Activated CD8-positive, alpha-beta memory T cell treated with anti-CD3 and anti-CD28 coated beads for 48 hours (primary cell): ENCODE data around the gene MOB1A.
"Not testable (repeated sequence)": the region's sequence is repeated elsewhere in the genome, so short reads cannot be mapped to it uniquely, and the experiment has no call there.

ENCODE experiments used
- DNase-seq, 3 experiments: peaks; one replicate each; pipeline ENCODE4 v3.0.0-alpha.2; 2020; ENCODE audit warnings: low read depth in 2 of 3, low spot score in 2 of 3

Gene MOB1A

GRCh38 chr2:74199275-74199701 is 20.6 kb upstream of the MOB1A start:
- no peak for DNase-seq

- peak; percentile 84 to 89 (median 84) for DNase-seq
Measured at GRCh38 chr2:74198461-74199274, 20.0 kb upstream of the MOB1A start, which contains the start of gene MTHFD2. MTHFD2 (plus strand) TSS chr2:74198615; CDS start chr2:74198642, 27 bp downstream.

- DNase-seq = no peak
Measured at GRCh38 chr2:74198023-74198460, 19.4 kb upstream of the MOB1A start.

GRCh38 chr2:74197049-74197448 is 18.4 kb upstream of the MOB1A start:
- DNase-seq = no peak

- DNase-seq = no peak
Measured at GRCh38 chr2:74194799-74195198, 16.1 kb upstream of the MOB1A start.

GRCh38 chr2:74191596-74192380 is 13.1 kb upstream of the MOB1A start:
- no peak for DNase-seq

GRCh38 chr2:74188696-74189095 is 10.0 kb upstream of the MOB1A start:
- DNase-seq = no peak

- DNase-seq = no peak
Measured at GRCh38 chr2:74188018-74188601, 9.4 kb upstream of the MOB1A start.

- DNase-seq = not testable (repeated sequence)
Measured at GRCh38 chr2:74186706-74187105, 8.0 kb upstream of the MOB1A start.

GRCh38 chr2:74186038-74186437 is 7.4 kb upstream of the MOB1A start:
- no peak for DNase-seq

- DNase-seq = no peak
Measured at GRCh38 chr2:74183878-74184277, 5.2 kb upstream of the MOB1A start.

- no peak for DNase-seq
Measured at GRCh38 chr2:74181739-74182138, 3.1 kb upstream of the MOB1A start.

GRCh38 chr2:74179063-74179865 is 585 bp upstream of the MOB1A start:
- DNase-seq = no peak

GRCh38 chr2:74177696-74178095 is 983 bp downstream of the MOB1A start:
- DNase-seq = no peak

- DNase-seq = no peak
Measured at GRCh38 chr2:74174909-74175308, 3.8 kb downstream of the MOB1A start.

GRCh38 chr2:74168739-74169138 is 9.9 kb downstream of the MOB1A start:
- no peak for DNase-seq

- no peak for DNase-seq
Measured at GRCh38 chr2:74164761-74165160, 13.9 kb downstream of the MOB1A start.

- DNase-seq = no peak
Measured at GRCh38 chr2:74162951-74163350, 15.7 kb downstream of the MOB1A start.

GRCh38 chr2:74155830-74156229 is 22.8 kb downstream of the MOB1A start:
- no peak for DNase-seq

GRCh38 chr2:74152954-74153353 is 25.7 kb downstream of the MOB1A start:
- DNase-seq = no peak
